B cell (primary cell): ENCODE data around the gene MME. TPM values are rescaled to one million over a fixed set of nuclear protein-coding genes. Genes with fewer than 3 reads are reported as not detected.

Experiments used
- ATAC-seq: fragments of 200-7000 bp; cut with Tn5 transposase; one replicate; pipeline ENCODE4 v1.10.0; 2021; ENCODE audit warnings: low read depth, mild to moderate bottlenecking, moderate number of reproducible peaks, moderate library complexity
- CTCF ChIA-PET: fragments of 350-600 bp; sonication (Branson Sonifier 250); formaldehyde crosslinking; loops from one replicate; lab custom pipeline; 2021; ENCODE audit warnings: antibody characterized with exemption, inconsistent platforms; lab: Charles Lee
- POLR2A ChIA-PET: fragments of 350-600 bp; sonication (Branson Sonifier 250); formaldehyde crosslinking; loops from one replicate; lab custom pipeline; 2021; ENCODE audit warnings: antibody characterized with exemption; lab: Charles Lee
- DNase-seq: peaks from one replicate; pipeline ENCODE4 v3.0.0; 2013
- H2AFZ ChIP-seq: 2 replicates; pipeline ENCODE4 v1.6.1; 2012; ENCODE audit warnings: mild to moderate bottlenecking, low read depth, low read length; ENCODE audit not compliant: insufficient read depth, poor library complexity, severe bottlenecking
- H3K27ac ChIP-seq, 2 donors: 1 replicate in 1 of 2; 2 replicates in 1 of 2; pipeline ENCODE4 v1.5.1; 2012 to 2013; ENCODE audit warnings: low read length in 2 of 2, mild to moderate bottlenecking in 2 of 2, moderate library complexity in 1 of 2
- H3K27me3 ChIP-seq, 4 experiments: fragments of 200-600 bp in 1 of 4; sonication (generic) in 1 of 4; replicated peaks in 1 of 4; 1 replicate in 2 of 4; 2 replicates in 2 of 4; pipeline versions ENCODE4 v1.6.1 to v1.7.0; 2013 to 2016; ENCODE audit warnings: low read length in 3 of 4, mild to moderate bottlenecking in 2 of 4, mixed read lengths in 1 of 4, moderate library complexity in 1 of 4; ENCODE audit not compliant: insufficient read depth in 4 of 4, control insufficient read depth in 3 of 4; ENCODE audit errors: control extremely low read depth in 1 of 4
- H3K36me3 ChIP-seq, 2 experiments: replicated peaks in 1 of 2; 1 replicate in 1 of 2; 2 replicates in 1 of 2; pipeline versions ENCODE4 v1.6.1 to v1.7.1; 2013; ENCODE audit warnings: low read length in 1 of 2; ENCODE audit not compliant: insufficient read depth in 2 of 2, control insufficient read depth in 1 of 2; ENCODE audit errors: control extremely low read depth in 1 of 2, extremely low read depth in 1 of 2
- H3K4me1 ChIP-seq, 2 donors: fragments of 200-600 bp in 1 of 2; sonication (generic) in 1 of 2; 1 replicate in 1 of 2; 2 replicates in 1 of 2; pipeline versions ENCODE4 v1.5.1 to v1.6.1; 2013 to 2017; ENCODE audit warnings: low read length in 2 of 2; ENCODE audit not compliant: control insufficient read depth in 2 of 2, insufficient read depth in 2 of 2
- H3K4me2 ChIP-seq: replicated peaks from 2 replicates; pipeline ENCODE3; 2012; ENCODE audit warnings: mild to moderate bottlenecking, low read depth, low read length; ENCODE audit not compliant: poor library complexity, severe bottlenecking
- H3K4me3 ChIP-seq, 5 experiments: fragments of 200-600 bp in 1 of 5; sonication (generic) in 1 of 5; 1 replicate in 3 of 5; 2 replicates in 2 of 5; pipeline versions ENCODE4 v1.5.1 to v1.7.0; 2011 to 2016; ENCODE audit warnings: low read length in 4 of 5, mild to moderate bottlenecking in 4 of 5, low read depth in 2 of 5, control low read depth in 1 of 5, moderate library complexity in 1 of 5; ENCODE audit not compliant: insufficient read depth in 1 of 5; ENCODE audit errors: control extremely low read depth in 1 of 5, extremely low read depth in 1 of 5
- H3K79me2 ChIP-seq: fragments of 200-600 bp; sonication (generic); one replicate; pipeline ENCODE4 v1.6.0; 2016; ENCODE audit warnings: low read length; ENCODE audit not compliant: control insufficient read depth, insufficient read depth
- H3K9ac ChIP-seq: fragments of 200-600 bp; sonication (generic); 2 replicates; pipeline ENCODE4 v1.6.1; 2017; ENCODE audit warnings: mild to moderate bottlenecking, low read length, moderate library complexity
- H3K9me3 ChIP-seq, 3 donors: one replicate each; pipeline versions ENCODE4 v1.6.1 to v1.7.1; 2013; ENCODE audit warnings: low read length in 2 of 3; ENCODE audit not compliant: control insufficient read depth in 2 of 3, insufficient read depth in 1 of 3; ENCODE audit errors: control extremely low read depth in 1 of 3
- H4K20me1 ChIP-seq: 2 replicates; pipeline ENCODE4 v1.6.0; 2012; ENCODE audit warnings: mild to moderate bottlenecking, low read length; ENCODE audit not compliant: insufficient read depth, control insufficient read depth, poor library complexity, severe bottlenecking
- H3K27ac Mint-ChIP-seq: one replicate; pipeline ENCODE4 v1.8.0; 2021; ENCODE audit warnings: mixed read lengths
- H3K27me3 Mint-ChIP-seq: one replicate; pipeline ENCODE4 v1.8.0; 2021; ENCODE audit warnings: mixed read lengths
- H3K4me1 Mint-ChIP-seq: one replicate; pipeline ENCODE4 v1.8.0; 2021; ENCODE audit warnings: mixed read lengths
- H3K4me3 Mint-ChIP-seq: one replicate; pipeline ENCODE4 v1.8.0; 2021; ENCODE audit warnings: mixed read lengths
- H3K9me3 Mint-ChIP-seq: one replicate; pipeline ENCODE4 v1.8.0; 2022; ENCODE audit warnings: mixed read lengths; ENCODE audit not compliant: insufficient read depth
- CTCF ChIP-seq: fragments of 200-600 bp; IDR thresholded peaks from one replicate; pipeline ENCODE4 v1.8.0; 2022; ENCODE audit warnings: antibody characterized with exemption, mild to moderate bottlenecking
- EZH2 ChIP-seq: IDR thresholded peaks from 2 replicates; pipeline ENCODE4 v1.6.1; 2012; ENCODE audit warnings: borderline replicate concordance, low read depth, mild to moderate bottlenecking, moderate library complexity, low read length; ENCODE audit not compliant: insufficient read depth, poor library complexity, severe bottlenecking
- WGBS: methylation state at CpG from one replicate; pipeline ENCODE4 v1.1.5; 2013; ENCODE audit warnings: missing lambda C conversion rate; ENCODE audit not compliant: insufficient coverage; 5-methylcytosine and 5-hydroxymethylcytosine counted together
- intact Hi-C: fragments of 100-400 bp; cut with micrococcal nuclease; formaldehyde crosslinking; loops from one replicate; pipeline ENCODE4 v1.10.0; 2022
- polyA plus RNA-seq: library from polyadenylated mRNA; depleted of rRNA; stranded (reverse); fragments of >200 nt; gene quantifications from 2 replicates; pipeline ENCODE4 v1.2.3, GENCODE V29; 2012
- total RNA-seq, 2 donors: library from RNA; stranded (reverse); fragments of 120-200 nt in 1 of 2; gene quantifications; 1 replicate in 1 of 2; 2 replicates in 1 of 2; pipeline versions ENCODE4 v1.2.3 to v1.2.4, GENCODE V29; 2013 to 2022

MME gene
- total and polyA plus RNA-seq, 2 donors (not counting 1 experiment from before 2014, with no cell fraction given), result 0.88 to 11.2 TPM

- Mint-ChIP-seq H3K4me3 (no peak overlapping the region), H3K4me1 (peaks cover 7% of the 10 kb centered on the region), H3K9me3 (no peaks in the 10 kb centered on the region), H3K27me3 (no peaks in the 10 kb centered on the region), H3K27ac (no peak overlapping the region)
- Histone ChIP-seq H3K4me2 (no peak overlapping the region), H3K27ac (no peak overlapping the region), H2AFZ (no peak overlapping the region), H3K9ac (no peak overlapping the region), H3K9me3 (no peaks in the 10 kb centered on the region), H3K79me2 (no peaks in the 10 kb centered on the region), H3K27me3 (no peaks in the 10 kb centered on the region), H3K4me3 (no peak overlapping the region), H4K20me1 (no peaks in the 10 kb centered on the region), H3K36me3 (no peaks in the 10 kb centered on the region), H3K4me1 (no peaks in the 10 kb centered on the region)
- ChIA-PET POLR2A (no interaction called here), CTCF (no interaction called here)
- ATAC-seq (no peak), DNase-seq (no peak)
- TF ChIP-seq EZH2 (no peak), CTCF (no peak)
- no CpG with 5 or more reads among the region's 4 CpGs for WGBS
- intact Hi-C loops, result no loop called here
Observed at GRCh38 chr3:155208183-155208800, 128.2 kb downstream of the MME start.

GRCh38 chr3:155210736-155211135 lies 130.6 kb downstream of the MME start:
- ChIA-PET CTCF (interaction anchor here (1.1 kb wide), 1 partner anchor 9 kb away, joined by 3 read pairs; no protein-coding TSS in a partner anchor), POLR2A (no interaction called here)
- no peak overlapping the region for H3K27ac ChIP-seq
- no peaks in the 10 kb centered on the region for H3K9me3 ChIP-seq
- no peak for DNase-seq
- WGBS, result no CpG with 5 or more reads among the region's 2 CpGs
- H4K20me1 ChIP-seq, result no peaks in the 10 kb centered on the region
- H3K79me2 ChIP-seq, result no peaks in the 10 kb centered on the region
- TF ChIP-seq CTCF (no peak), EZH2 (no peak)
- no peak overlapping the region for H2AFZ ChIP-seq
- no peaks in the 10 kb centered on the region for H3K4me1 ChIP-seq
- no peak for ATAC-seq
- no peak overlapping the region for H3K4me2 ChIP-seq
- H3K4me3 ChIP-seq, result no peak overlapping the region
- no peak overlapping the region for H3K27ac Mint-ChIP-seq
- no peaks in the 10 kb centered on the region for H3K27me3 ChIP-seq
- H3K4me1 Mint-ChIP-seq, result peaks cover 7% of the 10 kb centered on the region
- no peaks in the 10 kb centered on the region for H3K36me3 ChIP-seq
- H3K4me3 Mint-ChIP-seq, result no peak overlapping the region
- no peaks in the 10 kb centered on the region for H3K9me3 Mint-ChIP-seq
- no peaks in the 10 kb centered on the region for H3K27me3 Mint-ChIP-seq
- intact Hi-C loops, result no loop called here
- no peak overlapping the region for H3K9ac ChIP-seq
